SK-N-SH (cell line): ENCODE results near the gene WDTC1. TPM values are rescaled to one million over a fixed set of nuclear protein-coding genes. Genes with fewer than 3 reads are reported as not detected.
A peak's percentile ranks its signal among the peaks of the same experiment; 100 is the strongest.

Source experiments
- CTCF ChIA-PET: fragments of 300-600, 350-600 bp; formaldehyde crosslinking; extraction: SDS; loops from one replicate; lab custom pipeline; 2021; lab: Yijun Ruan, JAX
- POLR2A ChIA-PET: fragments of 350-600 bp; sonication (Branson Sonifier 250); formaldehyde crosslinking; extraction: SDS; loops from one replicate; lab custom pipeline; 2020; ENCODE audit warnings: antibody characterized with exemption, inconsistent platforms; lab: Yijun Ruan, JAX
- DNase-seq: peaks from one replicate; pipeline ENCODE4 v3.0.0; 2012
- H2AFZ ChIP-seq: fragments of 200-600 bp; sonication (generic); 2 replicates; pipeline ENCODE4 v1.8.1; 2016; ENCODE audit warnings: antibody characterized with exemption, mild to moderate bottlenecking, low read depth
- H3F3A ChIP-seq: fragments of 200-600 bp; sonication (generic); replicated peaks from 2 replicates; pipeline ENCODE3; 2016; ENCODE audit warnings: antibody characterized with exemption, mild to moderate bottlenecking; ENCODE audit not compliant: insufficient read depth
- H3K27ac ChIP-seq, 2 experiments: fragments of 200-500 bp in 1 of 2; fragments of 200-600 bp in 1 of 2; sonication (Bioruptor generic) in 1 of 2; sonication (generic), shearing (Covaris generic) in 1 of 2; 2 replicates each; pipeline versions ENCODE4 v1.5.1 to v1.6.1; 2014 to 2016; ENCODE audit warnings: low read depth in 2 of 2, inconsistent platforms in 1 of 2, low read length in 1 of 2, mild to moderate bottlenecking in 1 of 2, mixed read lengths in 1 of 2
- H3K27me3 ChIP-seq: fragments of 200-600 bp; sonication (generic), shearing (Covaris generic); 2 replicates; pipeline ENCODE4 v1.6.1; 2016; ENCODE audit warnings: mixed run types; ENCODE audit not compliant: insufficient read depth
- H3K36me3 ChIP-seq, 2 experiments: fragments of 200-500 bp in 1 of 2; fragments of 200-600 bp in 1 of 2; sonication (Bioruptor generic) in 1 of 2; sonication (generic) in 1 of 2; replicated peaks in 1 of 2; 2 replicates each; pipeline versions ENCODE3 to v1.5.1; 2014 to 2016; ENCODE audit warnings: low read length in 1 of 2, mild to moderate bottlenecking in 1 of 2; ENCODE audit not compliant: insufficient read depth in 2 of 2, control insufficient read depth in 1 of 2
- H3K4me1 ChIP-seq, 2 experiments: fragments of 200-500 bp in 1 of 2; fragments of 200-600 bp in 1 of 2; sonication (Bioruptor generic) in 1 of 2; sonication (generic), shearing (Covaris generic) in 1 of 2; 2 replicates each; pipeline versions ENCODE4 v1.5.1 to v1.6.1; 2014 to 2016; ENCODE audit warnings: low read depth in 1 of 2, low read length in 1 of 2, mixed run types in 1 of 2; ENCODE audit not compliant: insufficient read depth in 2 of 2, control insufficient read depth in 1 of 2
- H3K4me2 ChIP-seq: fragments of 200-600 bp; sonication (generic), shearing (Covaris generic); 2 replicates; pipeline ENCODE4 v1.6.1; 2017; ENCODE audit warnings: mixed run types
- H3K4me3 ChIP-seq, 2 experiments: fragments of 200-500 bp in 1 of 2; fragments of 200-600 bp in 1 of 2; sonication (Bioruptor generic) in 1 of 2; sonication (generic), shearing (Covaris generic) in 1 of 2; 2 replicates each; pipeline versions ENCODE4 v1.5.1 to v1.8.1; 2014 to 2016; ENCODE audit warnings: low read depth in 2 of 2, inconsistent platforms in 1 of 2, low read length in 1 of 2, mild to moderate bottlenecking in 1 of 2, mixed read lengths in 1 of 2, moderate library complexity in 1 of 2
- H3K79me2 ChIP-seq: fragments of 200-600 bp; sonication (generic); 2 replicates; pipeline ENCODE4 v1.8.1; 2017; ENCODE audit warnings: mild to moderate bottlenecking; ENCODE audit not compliant: insufficient read depth
- H3K9ac ChIP-seq: fragments of 200-600 bp; sonication (generic); 2 replicates; pipeline ENCODE4 v1.6.1; 2017; ENCODE audit warnings: mixed run types
- H3K9me2 ChIP-seq: fragments of 200-600 bp; sonication (generic); 2 replicates; pipeline ENCODE4 v1.6.1; 2017; ENCODE audit warnings: mixed run types
- H3K9me3 ChIP-seq: fragments of 200-600 bp; sonication (generic); 2 replicates; pipeline ENCODE4 v1.6.1; 2017; ENCODE audit warnings: mixed run types, mild to moderate bottlenecking, moderate library complexity
- H4K20me1 ChIP-seq: fragments of 200-600 bp; sonication (generic); 2 replicates; pipeline ENCODE4 v1.6.1; 2017; ENCODE audit warnings: mild to moderate bottlenecking, mixed run types; ENCODE audit not compliant: insufficient read depth
- EZH2phosphoT487 ChIP-seq: fragments of 200-600 bp; sonication (generic); IDR thresholded peaks from 2 replicates; pipeline ENCODE4 v1.6.1; 2017; ENCODE audit warnings: low read depth, mixed run types, mild to moderate bottlenecking, antibody characterized with exemption, moderate library complexity, borderline replicate concordance
- FOSL2 ChIP-seq: IDR thresholded peaks from 2 replicates; pipeline ENCODE4 v1.4.0; 2012; ENCODE audit warnings: low read depth, mild to moderate bottlenecking, moderate library complexity, borderline replicate concordance
- GABPA ChIP-seq: IDR thresholded peaks from 2 replicates; pipeline ENCODE4 v1.4.0; 2012; ENCODE audit warnings: low read depth, mild to moderate bottlenecking
- GATA2 ChIP-seq: sonication (generic); formaldehyde crosslinking; IDR thresholded peaks from 2 replicates; pipeline ENCODE4 v1.5.0; 2020; ENCODE audit warnings: mild to moderate bottlenecking, missing genetic modification reagents
- JUND ChIP-seq: IDR thresholded peaks from 2 replicates; pipeline ENCODE4 v1.4.0; 2012
- MAX ChIP-seq: IDR thresholded peaks from 2 replicates; pipeline ENCODE4 v1.4.0; 2012; ENCODE audit warnings: low read depth
- NFIC ChIP-seq: IDR thresholded peaks from 2 replicates; pipeline ENCODE4 v1.4.0; 2012; ENCODE audit warnings: borderline replicate concordance
- PBX3 ChIP-seq: IDR thresholded peaks from 2 replicates; pipeline ENCODE4; 2012
- POLR2AphosphoS5 ChIP-seq: IDR thresholded peaks from 2 replicates; pipeline ENCODE4 v1.6.1; 2012; ENCODE audit warnings: low read depth, low read length
- RAD21 ChIP-seq: IDR thresholded peaks from 2 replicates; pipeline ENCODE4 v1.6.1; 2012; ENCODE audit warnings: mild to moderate bottlenecking, low read length
- RCOR1 ChIP-seq: fragments of 150-350 bp; IDR thresholded peaks from 2 replicates; pipeline ENCODE4 v1.6.1; 2017; ENCODE audit warnings: antibody characterized with exemption, low read length
- REST ChIP-seq: IDR thresholded peaks from 2 replicates; pipeline ENCODE4 v1.6.1; 2012; ENCODE audit warnings: mild to moderate bottlenecking, low read depth, low read length, moderate library complexity
- TCF12 ChIP-seq: IDR thresholded peaks from 2 replicates; pipeline ENCODE4 v1.4.0; 2012
- WGBS: methylation state at CpG from one replicate; pipeline ENCODE4 v1.1.6; 2017; ENCODE audit warnings: low lambda C conversion rate; 5-methylcytosine and 5-hydroxymethylcytosine counted together
- polyA plus RNA-seq, 3 experiments: library from polyadenylated mRNA; depleted of rRNA; stranded (reverse); fragments of >200 nt; gene quantifications; 2 replicates each; pipeline ENCODE4 v1.2.3, GENCODE V29; 2012
- TF ChIP-seq, protein P1 (sequence below): fragments of 150-350 bp; IDR thresholded peaks from 2 replicates; pipeline ENCODE4 v1.6.1; 2017; ENCODE audit warnings: antibody characterized with exemption, low read length, low read depth, borderline replicate concordance

WDTC1 gene
- polyA plus RNA-seq, 1 of the 3 experiments (the other 2 are of a cell fraction): 12.0 TPM

DNA sequence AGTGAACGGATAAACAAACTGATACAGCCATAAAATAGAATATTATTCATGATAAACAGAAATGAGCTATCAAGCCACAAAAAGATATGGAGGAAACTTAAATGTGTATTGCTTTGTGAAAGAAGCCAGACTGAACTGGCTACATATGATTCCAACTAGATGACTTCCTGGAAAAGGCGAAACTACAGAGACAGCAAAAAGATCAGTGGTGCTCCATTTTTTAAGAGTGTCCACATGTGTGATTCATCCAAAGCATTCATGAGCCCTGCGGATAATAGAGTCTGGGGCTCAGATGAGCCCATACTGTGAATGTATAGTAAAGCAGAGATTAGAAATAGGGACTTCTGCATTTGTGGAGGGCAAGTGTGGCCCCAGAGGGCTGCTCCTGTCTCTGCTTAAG, 79.7 kb downstream of the WDTC1 start:
- POLR2A ChIA-PET: interaction anchor here (0.7 to 0.9 kb wide), 3 partner anchors 12 to 159 kb away, joined by 3 to 6 read pairs (median 4); partner anchors contain the start of gene SLC9A1
- TF ChIP-seq PBX3 (no peak), FOSL2 (no peak), RAD21 (no peak)
- no peak overlapping the region for H3K9ac ChIP-seq
- no peaks in the 10 kb centered on the region for H4K20me1 ChIP-seq
- no peak overlapping the region for H3K27ac ChIP-seq
- H3F3A ChIP-seq: peaks cover 7% of the 10 kb centered on the region
- CTCF ChIA-PET: interaction anchor here (0.9 to 23.3 kb wide), 4 partner anchors 15 to 76 kb away, joined by 3 to 731 read pairs (median 98); partner anchors contain the start of genes CD164L2 and GPR3
- no peaks in the 10 kb centered on the region for H3K9me2 ChIP-seq
- no peak overlapping the region for H2AFZ ChIP-seq
- WGBS: 81% methylated on average over 3 of the region's 3 CpGs
- H3K9me3 ChIP-seq: no peaks in the 10 kb centered on the region
- H3K4me3 ChIP-seq: no peak overlapping the region
- no peaks in the 10 kb centered on the region for H3K27me3 ChIP-seq
- H3K4me2 ChIP-seq: no peak overlapping the region
- no peaks in the 10 kb centered on the region for H3K36me3 ChIP-seq
- DNase-seq: no peak
- no peaks in the 10 kb centered on the region for H3K79me2 ChIP-seq
- H3K4me1 ChIP-seq: peaks cover 6 to 15% of the 10 kb centered on the region in 2 experiments; a peak in 2 of 4 replicates

DNA sequence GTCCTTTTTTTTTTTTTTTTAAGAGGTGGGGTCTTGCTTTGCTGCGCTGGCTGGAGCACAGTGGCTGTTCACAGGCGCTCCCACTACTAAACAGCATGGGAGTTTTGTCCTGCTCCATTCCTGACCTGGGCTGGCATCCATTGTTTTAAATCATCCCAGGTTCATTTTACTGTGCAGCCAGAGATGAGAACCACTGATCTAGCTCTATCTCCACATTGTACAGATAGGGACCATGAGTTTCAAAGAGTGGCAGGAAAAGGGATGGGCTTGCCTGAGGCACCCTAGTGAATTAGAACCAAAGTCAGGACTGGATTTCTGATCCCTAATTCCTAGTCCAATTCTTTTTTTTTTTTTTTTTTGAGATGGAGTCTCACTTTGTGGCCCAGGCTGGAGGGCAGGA, 80.3 kb downstream of the WDTC1 start:
- ChIA-PET CTCF (interaction anchor here (1.5 to 23.3 kb wide), 3 partner anchors 15 to 76 kb away, joined by 11 to 731 read pairs (median 185); partner anchors contain the start of genes CD164L2 and GPR3), POLR2A (interaction anchor here (0.6 to 0.9 kb wide), 2 partner anchors 77 to 160 kb away, joined by 6 to 7 read pairs; partner anchors contain the start of gene SLC9A1)
- peak; percentile 73 for TF ChIP-seq GATA2
- TF ChIP-seq NFIC: no peak
- Histone ChIP-seq H3K36me3 (no peaks in the 10 kb centered on the region), H3K27me3 (no peaks in the 10 kb centered on the region), H3K4me1 (peaks cover 6 to 15% of the 10 kb centered on the region in 2 experiments; a peak in 2 of 4 replicates), H4K20me1 (no peaks in the 10 kb centered on the region), H3K9me2 (no peaks in the 10 kb centered on the region), H3K79me2 (no peaks in the 10 kb centered on the region), H3K9me3 (no peaks in the 10 kb centered on the region), H3K27ac (no peak overlapping the region), H3F3A (peaks cover 7% of the 10 kb centered on the region), H3K4me3 (no peak overlapping the region), H3K9ac (no peak overlapping the region), H3K4me2 (no peak overlapping the region), H2AFZ (no peak overlapping the region)
- 100% methylated on average over 2 of the region's 2 CpGs for whole genome bisulfite sequencing
- peak; percentile 67 for DNase-seq

GRCh38 chr1:27316860-27317259, 82.4 kb downstream of the WDTC1 start:
- Histone ChIP-seq H3K4me3 (no peak overlapping the region), H4K20me1 (no peaks in the 10 kb centered on the region), H3K9me2 (no peaks in the 10 kb centered on the region), H3F3A (peaks cover 7% of the 10 kb centered on the region), H3K27me3 (no peaks in the 10 kb centered on the region), H3K36me3 (no peaks in the 10 kb centered on the region), H3K9ac (no peak overlapping the region), H3K27ac (no peak overlapping the region), H2AFZ (no peak overlapping the region), H3K4me1 (peaks cover 6 to 15% of the 10 kb centered on the region in 2 experiments; a peak in 2 of 4 replicates), H3K9me3 (no peaks in the 10 kb centered on the region), H3K4me2 (no peak overlapping the region), H3K79me2 (no peaks in the 10 kb centered on the region)
- ChIA-PET POLR2A (no interaction called here), CTCF (interaction anchor here (1.1 to 17.1 kb wide), 6 partner anchors 10 to 79 kb away, joined by 3 to 185 read pairs (median 4); no protein-coding TSS in a partner anchor)
- DNase-seq: no peak
- 92% methylated on average over 5 of the region's 5 CpGs for WGBS
- TF ChIP-seq MAX (no peak), GABPA (no peak), JUND (no peak), EZH2phosphoT487 (no peak), POLR2AphosphoS5 (no peak), PBX3 (no peak), REST (no peak), TCF12 (no peak), RCOR1 (no peak)
- TF ChIP-seq, protein P1, sequence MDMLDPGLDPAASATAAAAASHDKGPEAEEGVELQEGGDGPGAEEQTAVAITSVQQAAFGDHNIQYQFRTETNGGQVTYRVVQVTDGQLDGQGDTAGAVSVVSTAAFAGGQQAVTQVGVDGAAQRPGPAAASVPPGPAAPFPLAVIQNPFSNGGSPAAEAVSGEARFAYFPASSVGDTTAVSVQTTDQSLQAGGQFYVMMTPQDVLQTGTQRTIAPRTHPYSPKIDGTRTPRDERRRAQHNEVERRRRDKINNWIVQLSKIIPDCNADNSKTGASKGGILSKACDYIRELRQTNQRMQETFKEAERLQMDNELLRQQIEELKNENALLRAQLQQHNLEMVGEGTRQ: no peak
